GM21717 (cell line): ENCODE measurements around the gene MYMK.

Experiments used
- ATAC-seq: cut with Tn5 transposase; IDR thresholded peaks from one replicate; pipeline ENCODE4 v1.9.1; 2021; ENCODE audit warnings: mild to moderate bottlenecking, moderate library complexity; ENCODE audit not compliant: unreplicated experiment

Gene MYMK

GRCh38 chr9:133519693-133520092 is 5.1 kb downstream of the MYMK start:
- ATAC-seq, result no peak

GRCh38 chr9:133518706-133519449 is 5.9 kb downstream of the MYMK start:
- ATAC-seq, result no peak

GRCh38 chr9:133518200-133518599 is 6.6 kb downstream of the MYMK start:
- no peak for ATAC-seq

GRCh38 chr9:133517711-133518110 is 7.0 kb downstream of the MYMK start:
- no peak for ATAC-seq

- ATAC-seq, result no peak
Measured at GRCh38 chr9:133516961-133517350, 7.8 kb downstream of the MYMK start.

GRCh38 chr9:133516256-133516960 is 8.4 kb downstream of the MYMK start:
- no peak for ATAC-seq

- no peak for ATAC-seq
Measured at GRCh38 chr9:133515615-133516255, 9.0 kb downstream of the MYMK start.

GRCh38 chr9:133515240-133515610 is 9.5 kb downstream of the MYMK start:
- no peak for ATAC-seq

GRCh38 chr9:133514460-133515239 is 10.1 kb downstream of the MYMK start:
- ATAC-seq, result no peak

- no peak for ATAC-seq
Measured at GRCh38 chr9:133513214-133514100, 11.3 kb downstream of the MYMK start.

GRCh38 chr9:133512253-133513213 is 12.2 kb downstream of the MYMK start:
- no peak for ATAC-seq

GRCh38 chr9:133511607-133512006 is 13.2 kb downstream of the MYMK start:
- no peak for ATAC-seq

GRCh38 chr9:133510926-133511505 is 13.7 kb downstream of the MYMK start:
- ATAC-seq, result no peak

GRCh38 chr9:133509179-133510083 is 15.3 kb downstream of the MYMK start:
- ATAC-seq, result no peak

- no peak for ATAC-seq
Measured at GRCh38 chr9:133508046-133508445, 16.7 kb downstream of the MYMK start.

- no peak for ATAC-seq
Measured at GRCh38 chr9:133507246-133507965, 17.4 kb downstream of the MYMK start.

- no peak for ATAC-seq
Measured at GRCh38 chr9:133506653-133507038, 18.1 kb downstream of the MYMK start.
